ENCODE data around the gene ZMAT3.
"Not testable (repeated sequence)": the region's sequence is repeated elsewhere in the genome, so short reads cannot be mapped to it uniquely, and the experiment has no call there.

ZMAT3 gene, protein sequence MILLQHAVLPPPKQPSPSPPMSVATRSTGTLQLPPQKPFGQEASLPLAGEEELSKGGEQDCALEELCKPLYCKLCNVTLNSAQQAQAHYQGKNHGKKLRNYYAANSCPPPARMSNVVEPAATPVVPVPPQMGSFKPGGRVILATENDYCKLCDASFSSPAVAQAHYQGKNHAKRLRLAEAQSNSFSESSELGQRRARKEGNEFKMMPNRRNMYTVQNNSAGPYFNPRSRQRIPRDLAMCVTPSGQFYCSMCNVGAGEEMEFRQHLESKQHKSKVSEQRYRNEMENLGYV

DNA sequence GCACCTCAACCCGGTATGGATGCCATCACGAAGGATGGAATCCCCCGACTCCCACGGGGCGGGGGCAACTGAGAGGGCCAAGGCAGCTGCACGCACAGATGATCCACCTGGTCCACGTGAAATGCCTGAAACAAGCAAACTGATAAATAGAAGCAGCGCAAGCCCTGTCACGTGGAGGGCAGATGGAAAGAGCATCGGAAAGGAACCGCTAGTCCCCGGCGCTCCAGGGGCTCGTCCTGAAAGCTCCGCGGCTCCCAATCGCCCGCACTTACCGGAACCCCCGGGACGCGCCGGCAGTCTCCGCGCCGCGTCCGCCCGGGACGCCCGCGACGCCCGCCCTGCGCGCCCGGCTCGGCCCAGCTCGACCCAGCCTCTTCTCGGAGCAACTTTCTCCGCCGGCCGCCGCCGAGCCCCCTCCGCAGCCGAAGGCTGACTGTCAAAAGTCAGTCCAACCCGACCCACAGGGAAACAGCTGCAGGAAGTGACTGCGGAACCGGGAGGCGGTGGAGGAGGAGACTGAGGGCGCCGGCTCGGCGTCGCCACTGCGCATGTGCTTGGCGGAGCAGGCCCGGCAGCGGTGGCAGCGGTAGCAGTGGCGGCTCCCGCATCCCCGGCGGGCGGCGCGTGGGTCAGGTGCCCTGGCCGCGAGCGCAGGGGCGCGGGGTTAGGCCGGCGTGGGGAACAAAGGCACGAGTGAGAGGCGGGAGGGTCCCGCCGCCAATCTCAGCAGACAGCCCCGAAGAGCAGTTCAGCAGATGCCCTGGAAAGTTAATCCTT lies at the start of gene ZMAT3:
ZMAT3 (minus strand) TSS at position 487 of the 777 bp plus-strand sequence. CDS start 4,057 bp downstream, outside the sequence.
- TF ChIP-seq, protein P1, sequence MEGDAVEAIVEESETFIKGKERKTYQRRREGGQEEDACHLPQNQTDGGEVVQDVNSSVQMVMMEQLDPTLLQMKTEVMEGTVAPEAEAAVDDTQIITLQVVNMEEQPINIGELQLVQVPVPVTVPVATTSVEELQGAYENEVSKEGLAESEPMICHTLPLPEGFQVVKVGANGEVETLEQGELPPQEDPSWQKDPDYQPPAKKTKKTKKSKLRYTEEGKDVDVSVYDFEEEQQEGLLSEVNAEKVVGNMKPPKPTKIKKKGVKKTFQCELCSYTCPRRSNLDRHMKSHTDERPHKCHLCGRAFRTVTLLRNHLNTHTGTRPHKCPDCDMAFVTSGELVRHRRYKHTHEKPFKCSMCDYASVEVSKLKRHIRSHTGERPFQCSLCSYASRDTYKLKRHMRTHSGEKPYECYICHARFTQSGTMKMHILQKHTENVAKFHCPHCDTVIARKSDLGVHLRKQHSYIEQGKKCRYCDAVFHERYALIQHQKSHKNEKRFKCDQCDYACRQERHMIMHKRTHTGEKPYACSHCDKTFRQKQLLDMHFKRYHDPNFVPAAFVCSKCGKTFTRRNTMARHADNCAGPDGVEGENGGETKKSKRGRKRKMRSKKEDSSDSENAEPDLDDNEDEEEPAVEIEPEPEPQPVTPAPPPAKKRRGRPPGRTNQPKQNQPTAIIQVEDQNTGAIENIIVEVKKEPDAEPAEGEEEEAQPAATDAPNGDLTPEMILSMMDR (conservative IDR thresholded peaks at IDR 0.05; ENCODE audit: low read depth, low read length) = no peak
- peak; percentile 88 for DNase-seq (ENCODE audit: low read depth)
- H3K4me3 ChIP-seq (ENCODE audit: low read depth, low read length) = peak within 1 kb of the TSS; percentile 82

DNA sequence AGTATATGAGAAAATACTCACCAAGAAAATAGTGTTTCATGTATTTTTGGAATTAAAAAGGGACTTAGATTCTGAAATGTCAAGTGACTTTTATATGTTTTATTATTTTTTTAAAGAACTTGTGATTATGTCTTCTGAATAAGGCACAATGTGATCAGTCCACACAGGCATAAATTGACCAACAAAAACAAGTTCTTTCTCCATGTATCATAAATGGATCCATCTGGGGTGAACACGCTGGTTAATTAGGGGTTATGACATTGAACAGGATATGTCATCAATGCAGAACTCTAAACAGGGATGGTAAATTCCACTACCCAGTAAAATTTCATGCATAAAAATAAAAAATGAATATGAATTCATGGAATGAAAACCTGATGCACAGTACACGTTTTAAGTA lies 45.2 kb upstream of the ZMAT3 start:
- TF ChIP-seq, protein P1 (conservative IDR thresholded peaks at IDR 0.05; ENCODE audit: low read depth, low read length) = no peak
- H3K4me3 ChIP-seq (ENCODE audit: low read depth, low read length) = no peak overlapping the region
- DNase-seq (ENCODE audit: low read depth) = no peak

DNA sequence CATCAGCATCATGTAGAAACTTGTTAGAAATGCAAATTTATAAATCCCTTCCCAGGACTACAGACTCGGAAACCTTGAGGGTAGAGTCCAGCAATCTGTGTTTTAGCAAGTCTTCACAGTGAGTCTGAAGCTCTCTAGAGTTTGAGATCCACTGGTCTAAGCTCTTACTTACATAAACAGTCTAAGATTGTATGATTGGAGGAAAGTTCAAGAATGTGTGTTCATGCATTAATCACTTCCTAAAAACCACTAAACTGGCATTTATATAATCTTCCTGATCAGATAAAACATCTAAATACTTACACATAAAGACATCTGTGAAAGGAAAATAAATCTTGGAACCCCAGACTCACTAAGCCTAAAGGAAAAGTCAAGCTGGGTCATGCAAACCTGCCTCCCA lies 43.8 kb upstream of the ZMAT3 start:
- not testable (repeated sequence) for H3K4me3 ChIP-seq (ENCODE audit: low read depth, low read length)
- peak; percentile 51 for DNase-seq (ENCODE audit: low read depth)

DNA sequence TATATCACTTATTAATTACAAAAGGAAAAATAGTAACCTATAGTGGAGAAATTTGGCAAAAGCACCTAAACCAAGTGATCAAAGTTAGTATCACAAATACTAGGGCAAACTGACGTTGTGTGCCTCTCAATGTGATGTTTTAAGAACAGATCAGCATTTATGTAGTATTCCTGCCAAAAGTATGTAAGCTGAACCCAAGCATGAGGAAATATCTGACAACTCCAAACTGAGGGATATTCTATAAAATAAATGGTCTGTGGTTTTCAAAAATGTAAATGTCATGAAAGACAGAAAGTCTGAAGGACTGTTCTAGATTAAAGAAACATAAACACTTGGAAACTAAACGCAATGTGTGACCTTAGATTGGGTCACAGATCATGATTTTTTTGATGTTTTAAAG lies 42.3 kb upstream of the ZMAT3 start:
- peak; percentile 76 for DNase-seq (ENCODE audit: low read depth)
- H3K4me3 ChIP-seq (ENCODE audit: low read depth, low read length) = no peak overlapping the region
- TF ChIP-seq, protein P1 (conservative IDR thresholded peaks at IDR 0.05; ENCODE audit: low read depth, low read length) = no peak

DNA sequence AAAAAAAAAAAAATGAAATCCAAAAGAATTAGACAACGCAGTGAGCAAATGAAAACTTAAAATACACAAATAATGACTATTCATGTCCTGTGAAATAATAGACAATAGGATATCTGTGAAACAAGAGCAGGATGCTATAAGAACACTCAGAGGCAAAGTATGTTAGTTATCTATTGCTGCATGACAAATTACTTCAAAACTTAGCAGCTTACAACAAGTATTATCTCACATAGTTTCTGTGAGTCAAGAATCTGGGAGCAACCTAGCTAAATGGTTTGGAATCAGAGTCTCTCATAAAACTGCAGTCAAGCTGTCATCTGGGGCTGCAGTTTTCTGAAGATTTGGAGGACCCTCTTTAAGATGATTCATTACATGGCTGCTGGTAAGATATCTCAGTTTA lies 36.5 kb upstream of the ZMAT3 start:
- peak; percentile 81 for DNase-seq (ENCODE audit: low read depth)
- no peak overlapping the region for H3K4me3 ChIP-seq (ENCODE audit: low read depth, low read length)
- TF ChIP-seq, protein P1 (conservative IDR thresholded peaks at IDR 0.05; ENCODE audit: low read depth, low read length) = no peak

DNA sequence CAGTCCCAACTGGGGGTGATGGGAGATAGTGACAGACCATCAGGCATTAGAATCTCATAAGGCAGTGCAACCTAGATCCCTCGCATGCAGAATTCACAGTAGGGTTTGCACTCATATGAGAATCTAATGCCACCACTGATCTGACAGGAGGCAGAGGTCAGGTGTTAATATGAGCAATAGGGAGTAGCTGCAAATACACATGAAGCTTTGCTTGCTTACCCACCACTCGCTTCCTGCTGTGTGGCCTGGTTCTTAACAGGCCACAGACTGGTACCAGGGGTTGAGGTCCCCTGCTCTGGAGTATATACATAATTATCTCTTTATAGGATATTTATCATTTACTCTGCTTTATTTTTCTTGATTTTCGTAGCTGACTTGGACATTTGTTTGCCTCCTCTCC lies 36.0 kb upstream of the ZMAT3 start:
- no peak for DNase-seq (ENCODE audit: low read depth)
- no peak overlapping the region for H3K4me3 ChIP-seq (ENCODE audit: low read depth, low read length)
- TF ChIP-seq, protein P1 (conservative IDR thresholded peaks at IDR 0.05; ENCODE audit: low read depth, low read length) = no peak

DNA sequence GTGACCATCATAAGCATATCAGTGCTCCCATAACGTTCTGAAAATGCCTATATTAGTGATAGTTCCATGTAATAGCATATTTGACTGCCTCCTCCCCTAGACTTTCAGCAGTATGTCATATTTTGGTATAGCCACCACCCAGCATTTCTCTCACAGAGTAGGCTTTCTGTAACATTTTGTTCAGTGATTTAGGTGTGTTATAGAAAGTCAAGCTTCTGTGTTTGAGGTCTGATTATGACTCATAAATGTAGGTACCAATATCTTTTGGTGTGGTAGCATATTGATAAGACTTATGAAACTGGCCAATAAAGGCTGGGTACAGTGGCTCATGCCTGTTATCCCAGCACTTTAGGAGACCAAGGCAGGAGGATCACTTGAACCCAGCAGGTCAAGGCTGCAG lies 34.3 kb upstream of the ZMAT3 start:
- TF ChIP-seq, protein P1 (conservative IDR thresholded peaks at IDR 0.05; ENCODE audit: low read depth, low read length) = no peak
- H3K4me3 ChIP-seq (ENCODE audit: low read depth, low read length) = no peak overlapping the region
- no peak for DNase-seq (ENCODE audit: low read depth)

All from choroid plexus epithelial cell (primary cell).